Embryonic facial prominence (tissue), 1 donor: ENCODE data around the gene DYNC2H1.
"Not testable (repeated sequence)": the region's sequence is repeated elsewhere in the genome, so short reads cannot be mapped to it uniquely, and the experiment has no call there.

Experiments
- DNase-seq: peaks from one replicate; pipeline ENCODE4 v3.0.0-alpha.2; 2016; ENCODE audit errors: extremely low spot score

The DYNC2H1 gene

DNA sequence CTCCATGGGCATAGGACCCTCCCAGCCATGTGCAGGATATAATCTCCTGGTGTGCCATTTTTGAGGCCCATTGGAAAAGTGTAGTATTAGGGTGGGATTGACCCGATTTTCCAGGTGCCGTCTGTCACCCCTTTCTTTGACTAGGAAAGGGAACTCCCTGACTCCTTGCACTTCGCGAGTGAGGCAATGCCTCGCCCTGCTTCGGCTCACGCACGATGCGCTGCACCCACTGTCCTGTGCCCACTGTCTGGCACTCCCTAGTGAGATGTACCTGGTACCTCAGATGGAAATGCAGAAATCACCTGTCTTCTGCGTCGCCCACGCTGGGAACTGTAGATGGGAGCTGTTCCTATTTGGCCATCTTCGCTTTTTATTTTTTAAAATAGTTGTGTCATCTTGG is 32.8 kb downstream of the DYNC2H1 start:
- DNase-seq, result not testable (repeated sequence)

DNA sequence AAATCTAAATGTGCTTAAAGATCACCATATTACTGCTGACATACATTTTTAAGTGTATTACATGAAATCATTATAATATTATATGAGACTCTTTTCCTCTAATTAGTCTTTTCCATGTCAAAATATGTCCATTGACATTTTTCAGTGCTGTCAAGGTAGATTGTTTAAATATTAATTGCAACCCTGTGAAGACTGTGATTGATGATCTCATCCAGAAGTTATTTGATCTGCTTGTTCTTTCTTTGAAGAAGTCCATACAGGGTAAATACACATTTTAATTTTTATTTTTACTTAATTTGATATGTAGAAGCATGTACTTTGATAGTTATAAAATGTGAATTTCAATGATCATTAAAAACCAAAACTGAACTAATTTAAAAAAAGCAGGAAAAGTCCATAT is 38.4 kb downstream of the DYNC2H1 start:
- no peak for DNase-seq

DNA sequence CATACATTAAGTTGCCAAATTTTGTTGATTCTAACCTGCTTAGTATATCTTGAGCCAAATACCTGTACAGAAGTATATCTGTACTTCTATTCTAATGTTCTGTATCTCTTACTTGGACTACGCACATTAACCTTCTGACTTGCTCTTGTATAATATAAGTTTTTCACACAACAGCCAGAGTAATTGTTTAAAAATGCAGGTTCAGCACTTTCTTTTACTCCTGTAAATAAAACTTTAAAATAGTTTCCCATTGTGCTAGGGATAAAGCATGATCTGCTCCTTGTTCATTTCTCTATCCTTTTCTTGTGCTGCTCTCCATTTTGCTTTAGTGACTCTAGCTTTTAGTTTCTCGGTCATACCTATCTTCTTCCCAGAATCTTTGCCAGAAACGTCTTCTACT is 48.3 kb downstream of the DYNC2H1 start:
- no peak for DNase-seq

DNA sequence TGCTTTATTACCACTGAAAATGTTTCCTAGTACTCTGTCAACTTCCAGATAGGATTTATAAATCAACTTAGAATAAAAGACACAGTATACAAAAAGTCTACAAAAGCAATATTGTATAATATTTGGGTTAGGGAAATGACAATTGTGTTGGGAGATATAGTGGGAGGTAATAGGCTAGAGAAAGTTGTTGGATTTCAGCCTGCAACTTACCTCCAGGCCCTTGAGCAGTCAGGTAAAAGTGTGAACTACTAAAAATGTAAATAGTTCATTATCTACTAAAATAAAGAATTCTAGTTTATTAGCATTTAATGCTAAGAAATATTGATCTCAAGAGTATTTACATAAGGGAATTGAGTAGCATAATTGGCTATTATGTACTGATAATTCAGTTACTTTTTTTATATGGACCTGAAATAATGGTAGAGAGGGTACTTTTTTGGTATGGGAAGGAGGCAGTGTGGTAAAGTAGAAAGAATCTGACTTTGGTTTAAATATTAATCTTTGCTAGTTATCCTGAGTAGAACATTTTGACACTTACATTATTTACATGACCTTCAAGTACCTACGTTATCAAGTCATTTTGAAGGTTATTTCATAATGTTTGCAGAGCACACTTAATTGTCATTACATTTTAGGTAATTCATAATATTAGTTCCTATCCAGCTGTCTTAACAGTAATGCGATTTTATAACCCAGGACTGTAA is 55.0 kb downstream of the DYNC2H1 start:
- DNase-seq, result no peak

DNA sequence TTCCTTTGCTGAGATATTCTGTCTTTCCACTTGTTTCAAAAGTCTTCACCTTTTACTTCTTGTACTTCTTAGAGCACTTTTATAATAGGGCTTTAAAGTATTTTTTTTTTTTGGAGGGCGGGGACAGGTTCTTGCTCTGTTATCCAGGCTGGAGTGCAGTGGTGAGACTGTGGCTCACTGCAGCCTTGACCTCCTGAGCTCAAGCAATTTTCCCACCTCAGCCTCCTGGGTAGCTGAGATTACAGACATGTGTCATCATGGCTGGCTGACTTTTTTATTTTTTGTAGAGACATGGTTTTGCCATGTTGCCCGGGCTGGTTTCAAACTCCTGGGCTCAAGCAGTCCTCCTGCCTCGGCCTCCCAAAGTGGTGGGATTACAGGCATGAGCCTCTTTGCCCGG is 57.9 kb downstream of the DYNC2H1 start:
- DNase-seq, result no peak

DNA sequence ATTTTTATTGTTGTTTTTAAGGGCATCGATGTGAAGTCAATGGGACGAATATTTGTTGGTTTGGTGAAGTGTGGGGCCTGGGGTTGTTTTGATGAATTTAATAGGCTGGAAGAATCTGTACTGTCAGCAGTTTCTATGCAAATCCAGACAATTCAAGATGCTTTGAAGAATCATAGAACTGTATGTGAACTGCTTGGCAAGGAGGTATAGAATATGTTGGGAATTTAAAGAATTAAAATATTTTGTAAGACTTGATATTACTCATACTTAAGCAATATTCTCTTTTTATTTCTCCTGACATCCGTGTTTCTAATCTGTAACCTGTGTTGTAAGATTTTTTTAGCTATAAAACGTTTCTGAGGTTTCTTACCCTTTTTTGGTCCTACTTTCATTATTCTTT is 61.6 kb downstream of the DYNC2H1 start:
- DNase-seq, result no peak

DNA sequence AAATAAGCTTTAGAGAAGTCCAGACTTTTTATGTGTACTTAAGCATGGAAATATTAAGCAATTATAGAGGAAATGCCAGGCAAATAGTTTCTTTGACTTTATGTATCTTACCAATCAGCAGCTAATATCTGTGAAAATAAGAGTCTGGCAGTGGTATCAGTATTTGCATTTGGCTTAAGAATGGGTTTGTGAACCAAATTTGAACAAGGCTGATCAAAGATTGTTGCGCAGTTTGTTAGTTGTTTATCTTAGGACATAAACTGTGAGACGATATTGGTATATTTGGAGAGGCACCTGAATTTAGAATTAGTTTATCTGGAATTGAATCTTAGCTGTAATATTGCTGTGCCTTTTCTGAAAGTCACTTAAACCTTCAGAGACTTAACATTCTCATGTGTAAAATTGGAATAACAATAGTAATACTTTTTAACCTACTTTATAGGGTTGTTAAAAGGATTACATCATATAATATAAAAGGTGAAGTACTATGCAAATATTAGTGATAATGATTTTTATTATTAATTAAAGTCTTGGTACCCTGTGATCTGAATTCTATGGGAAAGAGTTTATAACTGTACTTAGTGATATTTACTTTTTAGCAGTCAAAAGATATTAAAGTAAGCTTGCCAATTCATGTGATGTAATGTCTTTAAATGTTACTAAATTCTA is 66.4 kb downstream of the DYNC2H1 start:
- no peak for DNase-seq

DNA sequence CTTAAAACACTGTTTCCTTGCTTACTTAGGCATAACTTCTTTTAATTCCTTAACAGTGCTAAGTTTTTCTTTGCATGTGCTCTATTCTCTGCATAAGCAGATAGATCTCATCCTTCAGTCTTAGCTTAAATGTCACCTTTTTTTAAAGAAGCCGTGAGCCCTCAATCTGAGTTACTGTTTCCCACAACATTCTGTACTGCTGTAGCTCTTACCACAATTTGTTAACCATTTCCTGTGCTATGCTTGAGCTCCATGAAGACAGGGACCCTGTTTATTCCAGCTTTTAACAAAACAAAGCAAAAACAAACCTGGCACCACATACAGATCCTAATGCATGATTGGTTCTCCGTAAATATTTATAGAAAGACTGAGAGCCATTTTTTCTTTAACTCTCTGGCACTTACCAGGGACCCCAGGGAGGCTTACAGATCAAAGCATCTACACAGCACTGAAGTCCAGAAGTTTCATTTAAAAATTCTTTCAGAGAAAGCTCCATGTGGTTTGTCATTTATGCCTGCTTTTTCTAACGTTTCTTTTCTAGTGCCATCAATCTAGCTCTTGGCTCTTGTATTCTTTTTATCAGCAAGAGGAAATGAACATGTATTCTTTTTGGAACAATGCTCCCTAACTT is 74.9 kb downstream of the DYNC2H1 start:
- DNase-seq, result no peak

DNA sequence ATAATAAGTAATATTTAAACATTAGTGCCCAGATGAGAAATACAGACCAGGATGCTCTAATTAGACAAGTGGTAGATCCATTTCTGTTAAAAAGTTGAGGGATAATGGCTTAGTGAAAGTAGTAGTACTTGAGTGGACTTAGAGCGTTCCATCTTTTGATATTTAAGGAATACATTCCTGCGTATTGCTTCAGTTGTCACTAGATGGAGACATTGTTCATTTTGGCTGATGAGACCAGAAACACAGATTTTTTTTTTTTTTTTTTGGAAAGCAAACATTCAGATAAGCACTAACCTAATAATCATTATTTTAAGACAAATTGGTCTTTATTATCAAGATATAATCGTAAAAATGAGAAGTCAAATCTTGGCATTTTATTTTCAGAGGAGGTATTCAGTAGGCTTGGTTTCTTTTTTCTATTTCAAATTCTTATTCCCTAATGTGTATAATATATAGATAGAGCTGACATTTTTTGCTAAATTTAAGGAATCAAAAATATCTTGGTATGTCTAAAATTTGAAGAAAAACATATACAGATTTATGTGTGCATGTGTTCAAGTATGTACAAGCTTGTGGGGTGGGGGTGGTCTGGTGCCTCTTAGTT is 92.9 kb downstream of the DYNC2H1 start:
- no peak for DNase-seq

DNA sequence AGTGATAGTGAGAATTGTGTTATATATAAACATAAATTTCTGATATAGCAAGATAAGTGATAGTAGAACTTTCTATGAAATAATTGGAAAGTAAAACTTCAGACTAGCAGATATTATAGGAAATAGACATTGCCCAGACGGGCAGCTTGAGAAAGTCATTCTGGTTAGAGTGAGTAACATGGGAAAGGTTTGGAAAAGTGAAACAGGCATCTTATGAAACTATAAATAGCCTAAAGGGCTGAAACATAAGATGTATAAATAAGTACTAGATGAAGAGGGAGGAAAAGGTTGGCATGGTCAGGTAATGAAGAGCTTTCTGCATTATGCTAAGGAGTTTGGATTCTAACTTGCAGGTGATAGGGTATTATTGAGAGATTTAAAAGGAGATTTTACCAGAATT is 101.3 kb downstream of the DYNC2H1 start:
- DNase-seq, result no peak

DNA sequence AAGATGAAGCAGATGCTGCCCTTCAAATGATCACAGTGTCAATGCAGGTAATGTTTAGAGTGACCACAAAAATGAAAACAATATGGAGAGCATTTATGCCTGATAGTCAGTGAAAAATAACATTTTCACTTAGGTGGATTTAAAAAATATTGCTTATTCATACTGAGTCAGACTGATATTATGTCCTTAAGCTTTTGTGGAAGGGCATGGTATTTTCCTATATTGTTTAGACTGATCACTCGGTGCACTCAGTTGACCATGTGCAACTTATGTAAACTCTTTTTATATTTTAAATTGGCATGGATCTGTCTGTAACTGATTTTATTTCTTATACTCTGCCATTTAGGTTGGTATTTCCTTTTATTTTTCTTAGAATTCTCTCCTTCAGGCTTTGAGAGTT is 106.6 kb downstream of the DYNC2H1 start:
- DNase-seq, result no peak

DNA sequence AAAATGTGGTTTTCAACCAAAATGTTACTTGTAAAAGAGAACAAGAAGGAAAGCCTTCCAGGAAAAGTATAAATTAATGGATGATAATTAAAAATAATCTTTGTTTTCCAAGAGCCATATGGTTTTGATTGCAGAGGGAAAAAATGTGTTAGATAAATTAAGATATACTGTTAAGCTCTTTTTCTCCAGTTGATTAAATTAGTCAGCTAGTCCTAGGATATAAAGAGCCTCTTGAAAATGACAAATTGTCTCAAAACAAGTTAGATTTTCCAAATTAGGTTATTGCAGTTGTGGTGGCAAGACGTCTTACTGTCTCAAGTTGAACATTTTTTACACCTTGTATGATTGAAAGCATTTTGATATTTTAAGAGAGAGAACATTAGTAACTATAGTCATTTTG is 110.9 kb downstream of the DYNC2H1 start:
- no peak for DNase-seq

DNA sequence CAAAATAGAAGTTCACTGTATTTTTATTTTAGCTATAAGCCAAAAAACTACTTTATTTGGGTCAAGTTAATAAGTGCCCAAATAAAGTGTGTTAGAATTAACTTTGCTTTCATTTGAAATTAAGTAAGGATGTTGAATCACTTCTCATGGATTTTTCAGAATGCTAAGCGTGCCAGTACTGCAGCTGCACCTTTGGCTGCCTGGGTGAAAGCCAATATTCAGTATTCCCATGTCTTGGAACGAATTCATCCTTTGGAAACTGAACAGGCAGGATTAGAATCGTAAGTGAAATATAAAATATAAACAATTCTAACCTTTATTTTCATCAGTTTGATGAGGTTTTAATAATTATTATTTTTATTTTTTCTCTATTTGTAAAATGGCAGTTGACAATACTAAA is 113.6 kb downstream of the DYNC2H1 start:
- DNase-seq, result no peak

DNA sequence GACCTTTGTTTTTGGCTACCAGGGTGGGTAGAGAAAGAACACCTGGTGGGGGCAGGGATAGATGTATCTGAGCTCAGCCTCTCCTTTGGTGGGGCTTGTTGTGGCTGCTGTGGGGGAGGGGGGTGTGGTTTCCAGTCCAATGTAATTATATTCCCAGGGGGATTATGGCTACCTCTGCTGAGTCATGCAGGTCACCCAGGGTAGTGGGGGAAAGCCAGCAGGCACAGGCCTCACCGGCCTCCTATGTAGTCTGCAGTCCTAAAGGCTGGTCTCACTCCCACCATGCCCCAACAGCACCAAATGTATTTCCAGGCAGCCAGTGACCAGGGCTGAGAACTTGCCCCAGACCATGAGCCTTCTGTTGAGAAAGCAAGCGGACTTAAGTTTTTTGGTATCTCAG is 119.6 kb downstream of the DYNC2H1 start:
- no peak for DNase-seq

DNA sequence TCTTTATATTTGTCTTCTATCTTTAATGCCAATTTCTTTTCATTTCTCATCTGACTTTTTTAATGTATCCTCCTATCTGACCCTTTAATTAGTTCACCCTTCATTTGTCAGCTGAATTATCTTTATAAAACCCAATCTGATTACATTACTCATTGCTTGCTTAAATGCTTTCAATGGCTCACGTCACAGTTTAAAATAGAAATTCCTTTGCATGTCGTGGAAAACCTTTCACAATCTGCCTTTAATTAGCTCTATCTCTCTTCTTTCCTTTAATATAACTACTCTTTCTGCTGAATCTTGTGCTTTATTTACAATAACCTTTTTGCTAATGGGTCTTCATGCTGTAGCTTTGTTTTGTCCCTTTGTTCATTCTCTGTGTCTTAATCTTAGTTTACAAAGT is 125.7 kb downstream of the DYNC2H1 start:
- no peak for DNase-seq

DNA sequence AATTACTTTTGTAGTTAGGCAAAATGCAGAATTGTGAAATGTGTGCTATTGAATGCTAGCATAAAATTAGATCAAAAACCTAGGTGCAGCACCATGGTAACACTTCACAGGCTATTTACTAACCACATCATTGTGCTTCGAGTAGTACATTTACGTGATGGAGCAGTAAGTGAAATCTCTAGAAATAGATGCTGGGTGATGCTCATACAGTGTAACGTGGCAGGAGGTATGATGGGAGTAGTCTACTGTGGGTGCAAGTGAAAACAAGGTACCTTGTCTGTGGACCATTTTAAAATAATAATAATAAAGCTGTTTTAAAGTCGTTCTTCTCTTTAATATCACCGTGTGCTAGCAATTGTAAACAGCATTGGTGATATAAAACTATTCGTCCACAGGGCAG is 132.3 kb downstream of the DYNC2H1 start:
- DNase-seq, result no peak

DNA sequence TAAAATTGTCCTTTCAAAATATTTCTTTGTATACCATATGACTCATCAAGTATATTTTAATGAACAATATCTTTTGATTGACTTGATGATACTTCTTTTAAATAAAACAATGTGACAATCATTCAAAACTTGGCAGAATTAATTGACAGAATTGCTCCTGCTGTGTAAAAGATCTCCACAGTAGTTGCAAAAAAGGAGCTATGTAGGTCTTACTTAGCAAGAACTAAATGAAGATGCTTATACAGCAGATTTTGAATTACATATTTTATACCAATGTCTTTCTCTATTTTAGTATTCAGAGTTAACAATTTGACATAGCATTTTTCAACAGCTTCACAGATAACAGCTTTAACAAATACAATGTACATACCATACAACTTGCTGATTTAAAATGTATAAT is 144.9 kb downstream of the DYNC2H1 start:
- no peak for DNase-seq

DNA sequence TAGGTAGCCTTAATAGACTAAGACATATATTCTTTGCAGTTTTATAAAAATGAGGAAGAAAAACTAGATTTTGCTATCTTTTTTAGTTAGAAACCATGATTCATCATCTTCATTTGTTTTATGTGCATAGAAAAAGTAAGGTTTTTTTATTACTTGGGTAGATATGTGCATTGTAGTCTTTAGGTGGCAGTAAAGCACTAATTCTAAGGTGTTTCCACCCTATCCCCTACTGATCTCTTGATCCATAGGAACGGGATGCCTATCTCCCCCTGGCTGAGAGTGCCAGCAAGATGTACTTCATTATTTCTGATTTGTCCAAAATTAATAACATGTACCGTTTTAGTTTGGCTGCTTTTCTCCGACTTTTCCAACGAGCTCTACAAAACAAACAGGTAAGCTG is 148.1 kb downstream of the DYNC2H1 start:
- DNase-seq, result no peak

DNA sequence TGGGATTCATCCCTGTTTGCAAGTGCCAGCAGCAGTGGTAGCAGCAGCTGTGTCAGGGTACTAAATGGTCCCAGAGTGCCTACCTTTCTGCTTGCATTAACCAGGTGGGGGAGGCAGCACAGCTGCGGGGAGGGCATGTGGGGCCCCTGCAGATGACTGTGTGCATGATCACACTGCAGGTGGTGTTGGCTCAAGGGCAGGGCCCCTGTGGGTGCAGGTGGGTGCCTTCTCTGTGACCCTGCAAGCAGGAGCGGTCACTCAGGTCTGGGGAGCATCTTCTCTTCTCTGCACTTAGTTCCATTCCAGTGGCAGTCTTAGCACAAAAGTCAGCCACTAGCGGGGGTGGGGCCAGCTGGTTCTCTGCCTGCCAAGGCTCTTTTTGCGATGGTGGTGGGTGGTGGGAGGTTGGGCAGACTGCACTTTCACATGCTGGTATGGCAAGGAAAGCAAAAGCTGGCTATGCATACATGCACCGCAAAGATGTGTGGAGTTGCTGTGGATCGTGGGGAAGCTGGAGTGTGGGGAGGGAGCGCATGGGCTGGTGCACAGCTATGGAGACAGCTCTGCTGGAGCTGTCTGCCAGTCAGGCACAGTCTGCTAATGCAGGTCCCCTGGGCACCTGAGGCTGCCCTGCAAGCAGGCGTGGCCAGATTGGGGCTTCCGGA is 157.1 kb downstream of the DYNC2H1 start:
- no peak for DNase-seq

DNA sequence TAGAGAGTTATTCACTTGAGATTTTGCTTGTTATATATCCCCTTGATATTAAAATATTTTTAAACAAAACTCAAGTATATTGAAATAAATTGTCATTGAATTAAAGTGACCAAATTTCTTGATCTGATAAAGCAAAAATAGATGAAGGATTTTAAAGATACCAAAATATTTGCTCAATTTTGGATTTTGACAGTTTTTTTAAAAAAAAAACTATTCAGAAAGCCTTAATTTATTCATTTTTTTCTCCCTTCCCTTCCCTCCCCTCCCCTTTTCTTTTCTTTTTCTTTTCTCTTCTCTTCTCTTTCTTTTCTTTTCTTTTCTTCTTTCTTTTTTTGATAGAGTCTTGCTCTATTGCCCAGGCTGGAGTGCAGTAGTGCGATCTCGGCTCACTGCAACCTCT is 163.7 kb downstream of the DYNC2H1 start:
- no peak for DNase-seq

DNA sequence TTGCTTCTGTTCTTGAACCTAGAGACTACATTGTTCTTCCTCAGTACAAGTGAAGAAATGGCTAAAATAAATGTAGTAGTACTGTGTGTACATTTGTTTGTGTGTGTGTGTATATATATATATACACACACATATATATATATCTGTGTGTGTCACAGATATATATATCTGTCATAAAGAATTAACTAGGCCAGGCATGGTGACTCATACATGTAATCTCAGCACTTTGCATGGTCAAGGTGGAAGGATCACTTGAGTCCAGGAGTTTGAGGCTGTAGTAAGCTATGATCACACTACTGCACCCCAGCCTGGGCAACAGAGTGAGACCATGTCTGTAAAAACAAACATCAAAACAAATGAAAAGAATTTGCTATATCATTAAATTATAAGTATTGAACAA is 164.8 kb downstream of the DYNC2H1 start:
- no peak for DNase-seq

DNA sequence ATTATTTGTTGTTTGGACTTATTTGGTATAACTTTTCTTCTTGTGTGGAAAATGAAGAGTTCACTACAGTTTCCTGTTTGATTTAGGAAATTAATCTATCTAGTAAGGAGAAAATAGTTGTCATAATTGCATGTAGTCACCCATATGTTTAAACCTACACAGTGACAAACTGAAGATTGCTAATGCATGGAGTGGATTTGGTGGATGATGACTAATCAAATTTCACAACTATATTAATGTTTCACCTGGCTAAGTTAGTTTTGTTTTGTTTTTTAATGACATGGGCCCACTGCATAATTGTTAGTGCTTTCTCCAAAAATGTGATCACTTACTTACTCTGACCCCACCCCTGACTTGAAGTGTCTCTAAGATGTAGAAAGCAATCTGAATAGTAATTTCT is 170.6 kb downstream of the DYNC2H1 start:
- no peak for DNase-seq
